ENCODE measurements around the gene KPNA3. TPM values are rescaled to one million over a fixed set of nuclear protein-coding genes. Genes with fewer than 3 reads are reported as not detected.
"Not testable (repeated sequence)": the region's sequence is repeated elsewhere in the genome, so short reads cannot be mapped to it uniquely, and the experiment has no call there.

KPNA3 gene
- total and polyA plus RNA-seq, 7 donors, result 15.6 to 64.3 (median 41.5) TPM

DNA sequence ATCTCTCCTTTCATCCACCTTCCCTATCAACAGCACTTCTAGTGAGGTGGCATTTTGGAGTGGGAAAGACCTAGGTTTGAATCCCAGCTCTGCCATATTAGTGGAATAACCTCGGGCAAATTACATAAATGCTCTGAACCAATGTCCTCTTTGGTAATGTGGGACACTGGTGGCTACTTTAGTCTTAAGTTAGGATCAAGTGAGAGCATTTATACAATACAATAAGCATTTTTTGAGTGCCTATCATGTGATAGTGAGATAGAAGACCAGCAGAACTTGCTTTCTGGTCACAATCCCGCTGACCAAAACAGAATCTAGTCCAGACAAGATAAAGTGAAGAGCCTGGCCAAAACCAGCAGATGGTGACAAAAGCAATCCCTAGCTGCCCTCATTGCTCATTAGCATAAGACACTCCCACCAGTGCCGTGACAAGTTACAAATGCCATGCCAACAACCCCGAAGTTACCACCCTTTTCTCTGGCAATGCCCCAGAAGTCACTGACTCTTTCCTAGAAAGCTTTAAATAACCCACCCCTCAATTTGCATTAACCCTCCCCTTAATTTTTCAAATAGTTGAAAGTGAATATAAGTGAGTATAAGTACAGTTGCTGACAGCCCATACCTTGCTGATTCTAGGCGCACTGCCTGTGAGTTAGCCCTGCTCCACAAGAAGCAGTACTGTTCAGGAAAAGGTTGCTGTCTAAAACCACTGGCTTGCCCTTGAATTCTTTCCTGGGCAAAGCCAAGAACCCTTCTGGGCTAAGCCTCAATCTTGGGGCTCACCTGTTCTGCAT lies 28.9 kb upstream of the KPNA3 start:
- TF ChIP-seq POLR2AphosphoS5 (IDR thresholded peaks at IDR 0.05) (no peak), POLR2A (IDR thresholded peaks at IDR 0.05) (no peak), EP300 (IDR thresholded peaks at IDR 0.05) (no peak)
- TF ChIP-seq, protein P1, sequence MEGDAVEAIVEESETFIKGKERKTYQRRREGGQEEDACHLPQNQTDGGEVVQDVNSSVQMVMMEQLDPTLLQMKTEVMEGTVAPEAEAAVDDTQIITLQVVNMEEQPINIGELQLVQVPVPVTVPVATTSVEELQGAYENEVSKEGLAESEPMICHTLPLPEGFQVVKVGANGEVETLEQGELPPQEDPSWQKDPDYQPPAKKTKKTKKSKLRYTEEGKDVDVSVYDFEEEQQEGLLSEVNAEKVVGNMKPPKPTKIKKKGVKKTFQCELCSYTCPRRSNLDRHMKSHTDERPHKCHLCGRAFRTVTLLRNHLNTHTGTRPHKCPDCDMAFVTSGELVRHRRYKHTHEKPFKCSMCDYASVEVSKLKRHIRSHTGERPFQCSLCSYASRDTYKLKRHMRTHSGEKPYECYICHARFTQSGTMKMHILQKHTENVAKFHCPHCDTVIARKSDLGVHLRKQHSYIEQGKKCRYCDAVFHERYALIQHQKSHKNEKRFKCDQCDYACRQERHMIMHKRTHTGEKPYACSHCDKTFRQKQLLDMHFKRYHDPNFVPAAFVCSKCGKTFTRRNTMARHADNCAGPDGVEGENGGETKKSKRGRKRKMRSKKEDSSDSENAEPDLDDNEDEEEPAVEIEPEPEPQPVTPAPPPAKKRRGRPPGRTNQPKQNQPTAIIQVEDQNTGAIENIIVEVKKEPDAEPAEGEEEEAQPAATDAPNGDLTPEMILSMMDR (IDR thresholded peaks at IDR 0.05), result no peak
- intact Hi-C loops (cut with DNase I), result no loop called here
- Histone ChIP-seq H3K4me1 (no peaks in the 10 kb centered on the region), H3K27me3 (no peaks in the 10 kb centered on the region), H3K9me3 (no peaks in the 10 kb centered on the region), H3K4me3 (no peak overlapping the region), H3K36me3 (no peaks in the 10 kb centered on the region), H3K27ac (no peak overlapping the region)
- WGBS, 2 donors, result 77 to 82% methylated on average over 5 of the region's 5 CpGs
- no peak for DNase-seq

GRCh38 chr13:49820591-49821215 lies 28.2 kb upstream of the KPNA3 start:
- Histone ChIP-seq H3K9me3 (no peaks in the 10 kb centered on the region), H3K27me3 (no peaks in the 10 kb centered on the region), H3K27ac (no peak overlapping the region), H3K36me3 (no peaks in the 10 kb centered on the region), H3K4me1 (no peaks in the 10 kb centered on the region), H3K4me3 (no peak overlapping the region)
- intact Hi-C loops (cut with DNase I), result no loop called here
- no peak for TF ChIP-seq EP300 (IDR thresholded peaks at IDR 0.05)
- no peak for TF ChIP-seq POLR2A (IDR thresholded peaks at IDR 0.05)
- no peak for TF ChIP-seq POLR2AphosphoS5 (IDR thresholded peaks at IDR 0.05)
- TF ChIP-seq, protein P1 (IDR thresholded peaks at IDR 0.05), result no peak
- no peak for DNase-seq
- WGBS, 2 donors, result 84 to 86% methylated on average over 2 of the region's 2 CpGs

DNA sequence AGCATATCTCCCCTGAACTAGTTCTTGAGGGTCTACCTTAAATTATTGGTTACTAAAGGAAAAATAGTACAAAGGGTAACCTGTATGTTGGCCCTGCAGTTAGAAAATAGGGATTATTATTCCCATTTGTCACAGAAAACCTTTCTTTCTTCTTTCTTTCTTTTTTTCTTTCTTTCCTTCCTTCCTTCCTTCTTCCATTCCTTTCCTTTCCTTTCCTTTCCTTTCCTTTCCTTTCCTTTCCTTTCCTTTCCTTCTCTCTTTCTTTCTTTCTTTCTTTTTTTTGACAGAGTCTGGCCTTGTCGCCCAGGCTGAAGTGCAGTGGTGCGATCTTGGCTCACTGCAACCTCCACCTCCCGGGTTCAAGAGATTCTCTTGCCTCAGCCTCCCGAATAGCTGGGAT lies 23.6 kb upstream of the KPNA3 start:
- intact Hi-C loops (cut with DNase I); H3K27me3 ChIP-seq; H3K4me3 ChIP-seq; H3K36me3 ChIP-seq; H3K27ac ChIP-seq; H3K4me1 ChIP-seq; DNase-seq; H3K9me3 ChIP-seq: not testable (repeated sequence)
- 95 to 96% methylated on average over 4 of the region's 4 CpGs for WGBS, 2 donors

GRCh38 chr13:49814551-49815270 lies 22.2 kb upstream of the KPNA3 start:
- TF ChIP-seq POLR2A (IDR thresholded peaks at IDR 0.05) (no peak), POLR2AphosphoS5 (IDR thresholded peaks at IDR 0.05) (no peak), EP300 (IDR thresholded peaks at IDR 0.05) (no peak)
- TF ChIP-seq, protein P1 (IDR thresholded peaks at IDR 0.05), result no peak
- Histone ChIP-seq H3K9me3 (no peaks in the 10 kb centered on the region), H3K4me3 (no peak overlapping the region), H3K36me3 (no peaks in the 10 kb centered on the region), H3K27me3 (no peaks in the 10 kb centered on the region), H3K4me1 (peaks cover 0 to 8% (median 0%) of the 10 kb centered on the region in 4 donors), H3K27ac (no peak overlapping the region)
- DNase-seq, result no peak
- WGBS, 2 donors, result 86 to 87% methylated on average over 7 of the region's 7 CpGs
- intact Hi-C loops (cut with DNase I), result no loop called here

GRCh38 chr13:49812812-49813211 lies 20.3 kb upstream of the KPNA3 start:
- Histone ChIP-seq H3K36me3 (no peaks in the 10 kb centered on the region), H3K27ac (no peak overlapping the region), H3K9me3 (no peaks in the 10 kb centered on the region), H3K27me3 (no peaks in the 10 kb centered on the region), H3K4me1 (peaks cover 0 to 8% (median 0%) of the 10 kb centered on the region in 4 donors), H3K4me3 (no peak overlapping the region)
- TF ChIP-seq, protein P1 (IDR thresholded peaks at IDR 0.05), result no peak
- TF ChIP-seq POLR2A (IDR thresholded peaks at IDR 0.05) (no peak), EP300 (IDR thresholded peaks at IDR 0.05) (no peak), POLR2AphosphoS5 (IDR thresholded peaks at IDR 0.05) (no peak)
- no peak for DNase-seq
- 61 to 73% methylated on average over 4 of the region's 4 CpGs for WGBS, 2 donors
- intact Hi-C loops (cut with DNase I), result no loop called here
